T-helper 22 cell (primary cell): ENCODE measurements around the gene RIMS4.
"Not testable (repeated sequence)": the region's sequence is repeated elsewhere in the genome, so short reads cannot be mapped to it uniquely, and the experiment has no call there.

ENCODE experiments used
- DNase-seq: peaks from one replicate; pipeline ENCODE4 v3.0.0-alpha.2; 2020; ENCODE audit warnings: low read depth

RIMS4 gene

GRCh38 chr20:44830523-44830922 is 20.2 kb upstream of the RIMS4 start:
- DNase-seq = no peak

DNA sequence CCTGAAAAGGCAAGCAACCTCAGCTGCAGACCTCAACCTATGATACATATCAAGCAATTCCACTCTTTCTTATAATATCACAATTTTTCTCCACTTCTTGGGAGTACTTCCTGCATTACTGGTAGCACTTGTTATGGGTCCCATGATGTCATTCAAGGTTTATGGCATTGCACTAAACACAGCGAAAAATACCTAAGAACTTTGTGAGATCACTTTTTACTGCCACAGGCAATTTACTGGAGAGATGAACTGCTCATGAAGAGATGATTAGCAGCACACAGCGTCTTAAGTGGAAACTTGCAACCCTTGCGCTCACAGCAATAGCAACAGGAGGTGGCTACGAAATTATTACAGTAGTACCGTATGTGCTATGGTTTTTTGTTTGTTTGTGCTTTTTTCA is 19.3 kb upstream of the RIMS4 start:
- no peak for DNase-seq

GRCh38 chr20:44828640-44829039 is 18.3 kb upstream of the RIMS4 start:
- DNase-seq = no peak

- no peak for DNase-seq
Measured at GRCh38 chr20:44827401-44827800, 17.1 kb upstream of the RIMS4 start.

GRCh38 chr20:44821576-44821975 is 11.2 kb upstream of the RIMS4 start:
- DNase-seq = not testable (repeated sequence)

GRCh38 chr20:44819936-44820335 is 9.6 kb upstream of the RIMS4 start:
- no peak for DNase-seq

- DNase-seq = no peak
Measured at GRCh38 chr20:44817143-44817910, 7.0 kb upstream of the RIMS4 start.

DNA sequence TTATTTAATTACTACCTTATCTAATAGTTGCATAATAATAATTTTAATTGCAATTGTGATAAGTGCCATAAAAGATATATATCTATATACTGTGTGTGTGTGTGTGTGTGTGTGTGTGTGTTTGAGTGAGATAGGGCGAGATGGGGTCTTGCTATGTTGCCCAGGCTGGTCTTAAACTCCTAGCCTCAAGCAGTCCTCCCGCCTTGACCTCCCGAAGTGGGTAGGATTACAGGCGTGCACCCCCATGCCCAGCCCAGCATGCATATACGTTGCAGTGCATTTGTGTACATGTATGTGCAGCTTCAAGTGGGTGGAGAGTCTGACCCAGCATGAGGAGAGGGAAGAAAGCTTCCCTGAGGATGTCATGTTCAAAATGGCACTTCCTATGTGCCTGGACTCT is 4.6 kb upstream of the RIMS4 start:
- no peak for DNase-seq

- no peak for DNase-seq
Measured at GRCh38 chr20:44811150-44811685, 872 bp upstream of the RIMS4 start.

- no peak for DNase-seq
Measured at GRCh38 chr20:44810061-44810390, 320 bp downstream of the RIMS4 start.

DNA sequence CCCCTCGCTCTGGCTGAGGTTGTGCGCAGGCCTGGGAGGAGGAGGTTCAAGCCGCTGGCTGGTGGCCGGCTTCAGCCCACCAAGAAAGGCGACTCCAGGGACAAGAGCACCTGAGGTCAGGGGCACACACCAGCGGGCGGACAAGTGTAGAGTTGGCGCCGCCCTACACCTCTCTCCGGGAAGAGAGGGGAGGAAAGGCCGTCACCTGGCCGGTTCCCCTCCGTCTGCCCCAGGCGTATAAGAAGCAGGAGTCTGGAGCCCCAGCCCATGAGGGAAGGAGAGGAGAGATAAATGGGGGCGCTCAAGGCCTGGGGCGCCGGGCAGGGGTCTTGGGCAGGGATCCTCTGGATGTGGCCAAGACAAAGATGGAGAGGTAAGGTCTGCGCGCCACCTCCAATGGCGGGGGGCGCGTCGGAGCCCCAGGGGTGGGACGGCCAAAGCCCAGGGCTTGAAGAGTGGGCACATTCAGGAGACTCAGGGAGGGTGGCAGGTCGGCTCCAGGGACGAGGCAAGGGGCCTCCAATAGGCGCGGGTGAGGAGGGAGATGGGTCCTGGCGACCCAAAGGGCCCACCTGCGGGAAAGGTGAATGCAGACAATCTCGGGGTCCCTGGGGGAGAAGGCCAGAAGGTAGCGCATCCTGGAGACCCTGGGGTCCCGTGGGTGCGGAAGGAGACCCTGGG is 826 bp downstream of the RIMS4 start:
- DNase-seq = no peak

- DNase-seq = no peak
Measured at GRCh38 chr20:44807684-44808056, 2.7 kb downstream of the RIMS4 start.

GRCh38 chr20:44807051-44807683 is 3.2 kb downstream of the RIMS4 start:
- no peak for DNase-seq

DNA sequence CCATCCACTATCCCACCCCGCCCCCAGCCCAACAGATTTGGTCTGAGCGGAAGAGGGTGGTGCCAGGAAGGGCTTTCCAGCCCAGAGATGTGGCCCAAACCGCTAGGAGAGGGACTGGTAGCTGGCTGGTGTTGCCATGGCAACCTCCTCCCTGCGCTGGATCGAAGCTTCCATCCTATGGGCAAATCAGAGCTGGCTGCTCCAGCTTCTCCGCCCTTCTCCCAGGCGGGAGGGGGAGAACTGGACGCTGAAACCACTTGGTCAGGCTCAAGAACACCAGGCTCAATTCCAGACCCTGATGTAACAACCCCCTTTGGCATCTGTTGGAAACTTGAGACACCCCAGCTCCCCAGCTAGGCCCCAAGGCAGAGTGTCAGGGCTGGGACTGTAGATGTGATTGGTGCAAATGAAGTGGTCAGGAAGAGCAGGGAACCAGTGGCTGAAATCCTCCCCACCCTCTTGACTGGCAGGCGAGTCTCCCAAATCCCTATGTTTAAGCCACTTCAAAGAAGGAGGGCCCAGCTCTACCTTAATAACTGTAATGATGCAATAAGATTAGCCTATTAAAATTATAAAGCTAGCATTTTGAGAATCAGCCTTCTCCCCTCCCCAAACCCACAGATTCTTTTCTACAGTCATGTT is 4.2 kb downstream of the RIMS4 start:
- DNase-seq = no peak

- no peak for DNase-seq
Measured at GRCh38 chr20:44805335-44805978, 4.9 kb downstream of the RIMS4 start.

- no peak for DNase-seq
Measured at GRCh38 chr20:44803383-44803941, 6.9 kb downstream of the RIMS4 start.

DNA sequence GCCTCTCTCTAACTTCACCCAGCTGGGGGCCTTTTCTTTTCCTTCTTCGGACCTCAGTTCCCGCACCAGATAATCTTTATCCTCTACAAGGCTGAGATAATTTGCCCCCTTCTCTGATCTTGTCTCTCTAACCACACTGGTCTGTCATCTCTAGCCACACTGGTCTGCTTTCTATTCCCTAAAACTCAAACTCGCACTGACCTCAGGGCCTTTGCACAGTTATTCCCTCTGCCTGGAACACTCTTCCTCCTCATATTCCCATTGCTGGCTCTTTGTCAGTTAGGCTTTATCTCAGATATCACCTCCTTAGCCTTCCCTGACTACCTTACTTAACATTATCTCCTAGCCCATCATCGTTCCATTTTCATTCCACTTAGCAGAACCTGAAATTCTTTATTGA is 7.6 kb downstream of the RIMS4 start:
- no peak for DNase-seq

GRCh38 chr20:44800391-44801046 is 9.8 kb downstream of the RIMS4 start:
- no peak for DNase-seq

GRCh38 chr20:44799691-44800090 is 10.7 kb downstream of the RIMS4 start:
- no peak for DNase-seq

DNA sequence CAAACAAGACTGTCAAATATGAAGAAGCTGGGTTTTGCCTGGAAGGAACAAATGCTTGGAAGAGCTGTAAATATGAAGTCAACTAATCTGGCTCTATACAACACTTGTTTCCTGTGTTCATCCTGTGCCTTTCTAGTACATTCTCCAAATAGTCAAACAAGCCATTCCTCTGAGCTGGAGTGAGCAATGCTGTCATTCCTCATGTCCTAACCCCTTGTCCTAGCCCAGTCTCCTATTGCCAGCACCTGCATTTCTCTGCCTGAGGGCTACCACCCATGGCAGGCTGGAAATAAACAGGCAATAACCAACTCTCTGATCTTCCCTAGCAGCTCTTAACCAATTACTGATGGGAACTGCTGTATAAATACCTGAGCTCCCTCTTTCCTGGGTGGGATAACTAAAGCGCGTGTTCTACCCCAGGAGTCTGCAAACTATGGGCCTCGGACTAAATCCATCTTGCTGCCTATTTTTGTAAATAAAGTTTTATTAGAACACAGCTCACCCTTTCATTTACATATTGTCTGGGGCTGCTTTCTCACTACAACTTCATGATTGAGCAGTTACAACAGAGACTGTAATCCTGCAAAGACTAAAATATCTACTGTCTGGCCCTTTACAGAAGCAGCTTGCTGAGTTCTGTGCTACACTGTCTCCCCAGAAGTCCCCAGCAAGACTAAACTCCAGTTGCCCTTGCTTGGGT is 13.4 kb downstream of the RIMS4 start:
- no peak for DNase-seq

- DNase-seq = no peak
Measured at GRCh38 chr20:44796311-44796710, 14.0 kb downstream of the RIMS4 start.
